Glutamatergic neuron (in vitro differentiated cells): ENCODE data around the gene NEK6. TPM values are rescaled to one million over a fixed set of nuclear protein-coding genes. Genes with fewer than 3 reads are reported as not detected.

Experiments used
- DNase-seq: peaks from one replicate; pipeline ENCODE4 v3.0.0; 2022
- H3K27ac Mint-ChIP-seq: one replicate; pipeline ENCODE4 v1.8.0; 2020; ENCODE audit warnings: mild to moderate bottlenecking, mixed read lengths, inconsistent platforms; ENCODE audit not compliant: unreplicated experiment
- H3K27me3 Mint-ChIP-seq: one replicate; pipeline ENCODE4 v1.8.0; 2020; ENCODE audit warnings: mild to moderate bottlenecking, moderate library complexity, mixed read lengths, inconsistent platforms; ENCODE audit not compliant: unreplicated experiment
- H3K36me3 Mint-ChIP-seq: one replicate; pipeline ENCODE4 v1.8.0; 2020; ENCODE audit warnings: mild to moderate bottlenecking, mixed read lengths, inconsistent platforms; ENCODE audit not compliant: unreplicated experiment
- H3K4me1 Mint-ChIP-seq: one replicate; pipeline ENCODE4 v1.8.0; 2020; ENCODE audit warnings: mild to moderate bottlenecking, low read depth, mixed read lengths, inconsistent platforms; ENCODE audit not compliant: unreplicated experiment
- H3K4me3 Mint-ChIP-seq: one replicate; pipeline ENCODE4 v1.8.0; 2020; ENCODE audit warnings: mild to moderate bottlenecking, mixed read lengths, inconsistent platforms; ENCODE audit not compliant: unreplicated experiment
- H3K9me3 Mint-ChIP-seq: one replicate; pipeline ENCODE4 v1.8.0; 2020; ENCODE audit warnings: mild to moderate bottlenecking, moderate library complexity, mixed read lengths, inconsistent platforms; ENCODE audit not compliant: unreplicated experiment
- CTCF ChIP-seq: fragments of 200-600 bp; sonication (generic); IDR thresholded peaks from one replicate; pipeline ENCODE4 v1.5.0; 2021; ENCODE audit not compliant: partially characterized antibody, unreplicated experiment
- total RNA-seq: library from RNA; stranded (reverse); fragmentation: NEBNext Ultra II Directional; extraction: Animal tissue kit (Norgen Biotek cat#: 25700); gene quantifications from one replicate; pipeline ENCODE4 v1.2.1, GENCODE V29; 2021; ENCODE audit not compliant: unreplicated experiment

The NEK6 gene
- total RNA-seq, 1 donor from 2014 or later: 5.4 TPM

GRCh38 chr9:124346347-124347163, 88.8 kb downstream of the NEK6 start:
- no peak for DNase-seq
- Mint-ChIP-seq H3K9me3 (peaks cover 17% of the 10 kb centered on the region), H3K4me1 (peaks cover 37% of the 10 kb centered on the region), H3K27ac (no peak overlapping the region), H3K27me3 (peaks cover 8% of the 10 kb centered on the region), H3K4me3 (no peak overlapping the region), H3K36me3 (no peaks in the 10 kb centered on the region)
- no peak for TF ChIP-seq CTCF

GRCh38 chr9:124347206-124347967, 89.6 kb downstream of the NEK6 start:
- DNase-seq: no peak
- H3K4me3 Mint-ChIP-seq: no peak overlapping the region
- peaks cover 17% of the 10 kb centered on the region for H3K9me3 Mint-ChIP-seq
- TF ChIP-seq CTCF: no peak
- no peak overlapping the region for H3K27ac Mint-ChIP-seq
- peaks cover 40% of the 10 kb centered on the region for H3K4me1 Mint-ChIP-seq
- peaks cover 8% of the 10 kb centered on the region for H3K27me3 Mint-ChIP-seq
- H3K36me3 Mint-ChIP-seq: no peaks in the 10 kb centered on the region

GRCh38 chr9:124347968-124348358, 90.2 kb downstream of the NEK6 start:
- Mint-ChIP-seq H3K27me3 (peaks cover 5% of the 10 kb centered on the region), H3K9me3 (peaks cover 17% of the 10 kb centered on the region), H3K27ac (no peak overlapping the region), H3K4me1 (peaks cover 43% of the 10 kb centered on the region), H3K4me3 (no peak overlapping the region), H3K36me3 (no peaks in the 10 kb centered on the region)
- DNase-seq: no peak
- no peak for TF ChIP-seq CTCF

GRCh38 chr9:124348363-124348762, 90.6 kb downstream of the NEK6 start:
- Mint-ChIP-seq H3K27me3 (peaks cover 5% of the 10 kb centered on the region), H3K36me3 (no peaks in the 10 kb centered on the region), H3K4me3 (no peak overlapping the region), H3K27ac (no peak overlapping the region), H3K4me1 (peaks cover 41% of the 10 kb centered on the region), H3K9me3 (peaks cover 17% of the 10 kb centered on the region)
- no peak for DNase-seq
- TF ChIP-seq CTCF: no peak

- no peak for DNase-seq
- Mint-ChIP-seq H3K9me3 (peaks cover 14% of the 10 kb centered on the region), H3K27ac (no peak overlapping the region), H3K4me3 (no peak overlapping the region), H3K36me3 (no peaks in the 10 kb centered on the region), H3K4me1 (peaks cover 36% of the 10 kb centered on the region), H3K27me3 (peaks cover 5% of the 10 kb centered on the region)
- TF ChIP-seq CTCF: no peak
Measured at GRCh38 chr9:124348831-124349230, 91.1 kb downstream of the NEK6 start.
